CD14-positive monocyte (primary cell): Measurements from ENCODE around the gene PTPRD. TPM values are rescaled to one million over a fixed set of nuclear protein-coding genes. Genes with fewer than 3 reads are reported as not detected.

Source experiments
- DNase-seq, 3 donors: peaks; one replicate each; pipeline ENCODE4 v3.0.0-alpha.2; 2011 to 2022
- H2AFZ ChIP-seq: 2 replicates; pipeline ENCODE4 v1.6.0; 2012; ENCODE audit warnings: mild to moderate bottlenecking, low read depth, low read length, inconsistent platforms; ENCODE audit not compliant: insufficient read depth, poor library complexity, severe bottlenecking
- H3K27ac ChIP-seq, 2 donors: 1 replicate in 1 of 2; 2 replicates in 1 of 2; pipeline ENCODE4 v1.5.1; 2012 to 2013; ENCODE audit warnings: low read length in 2 of 2, control low read depth in 1 of 2, inconsistent platforms in 1 of 2, low read depth in 1 of 2, mild to moderate bottlenecking in 1 of 2
- H3K27me3 ChIP-seq, 2 donors: one replicate each; pipeline versions ENCODE4 v1.6.0 to v1.6.1; 2011 to 2013; ENCODE audit warnings: low read length in 2 of 2; ENCODE audit not compliant: control insufficient read depth in 2 of 2, insufficient read depth in 2 of 2
- H3K36me3 ChIP-seq, 2 donors: replicated peaks in 1 of 2; 1 replicate in 1 of 2; 2 replicates in 1 of 2; pipeline versions ENCODE4 v1.5.1 to v1.6.1; 2012 to 2013; ENCODE audit warnings: low read length in 2 of 2, control low read depth in 1 of 2, inconsistent platforms in 1 of 2, mild to moderate bottlenecking in 1 of 2; ENCODE audit not compliant: insufficient read depth in 2 of 2, control insufficient read depth in 1 of 2
- H3K4me1 ChIP-seq, 2 donors: 1 replicate in 1 of 2; 2 replicates in 1 of 2; pipeline versions ENCODE4 v1.5.1 to v1.6.1; 2012 to 2013; ENCODE audit warnings: low read length in 2 of 2, control low read depth in 1 of 2, inconsistent platforms in 1 of 2, mild to moderate bottlenecking in 1 of 2, moderate library complexity in 1 of 2; ENCODE audit not compliant: insufficient read depth in 2 of 2, control insufficient read depth in 1 of 2
- H3K4me2 ChIP-seq: replicated peaks from 2 replicates; pipeline ENCODE3; 2012; ENCODE audit warnings: low read length, moderate library complexity, mild to moderate bottlenecking; ENCODE audit not compliant: poor library complexity, severe bottlenecking; ENCODE audit errors: extremely low read depth
- H3K4me3 ChIP-seq, 3 experiments: fragments of 200-600 bp in 1 of 3; sonication (generic) in 1 of 3; replicated peaks in 1 of 3; 1 replicate in 2 of 3; 2 replicates in 1 of 3; pipeline ENCODE4 v1.5.1; 2011 to 2013; ENCODE audit warnings: low read length in 3 of 3, mild to moderate bottlenecking in 3 of 3, control low read depth in 2 of 3, low read depth in 2 of 3, inconsistent platforms in 1 of 3, moderate library complexity in 1 of 3
- H3K79me2 ChIP-seq: 2 replicates; pipeline ENCODE4 v1.6.0; 2012; ENCODE audit warnings: mild to moderate bottlenecking, control low read depth, inconsistent platforms, low read length, moderate library complexity; ENCODE audit not compliant: insufficient read depth
- H3K9ac ChIP-seq: 2 replicates; pipeline ENCODE4 v1.6.0; 2017; ENCODE audit warnings: low read length, mild to moderate bottlenecking; ENCODE audit not compliant: insufficient read depth, poor library complexity, severe bottlenecking
- H3K9me3 ChIP-seq, 2 donors: replicated peaks in 1 of 2; 1 replicate in 1 of 2; 2 replicates in 1 of 2; pipeline versions ENCODE4 v1.5.1 to v1.6.1; 2012 to 2013; ENCODE audit warnings: low read length in 2 of 2, control low read depth in 1 of 2; ENCODE audit not compliant: control insufficient read depth in 1 of 2, insufficient read depth in 1 of 2
- H4K20me1 ChIP-seq: 2 replicates; pipeline ENCODE4 v1.6.0; 2012; ENCODE audit warnings: mild to moderate bottlenecking, low read length, control low read depth, moderate library complexity; ENCODE audit not compliant: insufficient read depth
- H3K27ac Mint-ChIP-seq, 7 donors: one replicate each; pipeline ENCODE4 v1.8.0; 2020; ENCODE audit warnings: mild to moderate bottlenecking in 7 of 7, mixed read lengths in 7 of 7, moderate library complexity in 6 of 7, inconsistent platforms in 2 of 7
- H3K27me3 Mint-ChIP-seq, 3 donors: one replicate each; pipeline ENCODE4 v1.8.0; 2021 to 2022; ENCODE audit warnings: low read depth in 3 of 3, mild to moderate bottlenecking in 3 of 3, mixed read lengths in 3 of 3, moderate library complexity in 3 of 3, inconsistent platforms in 1 of 3
- H3K36me3 Mint-ChIP-seq, 2 donors: one replicate each; pipeline ENCODE4 v1.8.0; 2020; ENCODE audit warnings: mixed read lengths in 2 of 2, inconsistent platforms in 1 of 2, mild to moderate bottlenecking in 1 of 2
- H3K4me1 Mint-ChIP-seq: one replicate; pipeline ENCODE4 v1.8.0; 2020; ENCODE audit warnings: mild to moderate bottlenecking, mixed read lengths
- H3K4me3 Mint-ChIP-seq, 2 donors: one replicate each; pipeline ENCODE4 v1.8.0; 2020; ENCODE audit warnings: mild to moderate bottlenecking in 2 of 2, mixed read lengths in 2 of 2, moderate library complexity in 1 of 2
- H3K9me3 Mint-ChIP-seq, 7 donors: one replicate each; pipeline ENCODE4 v1.8.0; 2020 to 2022; ENCODE audit warnings: mixed read lengths in 7 of 7, mild to moderate bottlenecking in 6 of 7, moderate library complexity in 6 of 7, inconsistent platforms in 2 of 7
- WGBS: methylation state at CpG from one replicate; pipeline ENCODE4 v1.1.5; 2013; ENCODE audit warnings: missing lambda C conversion rate; ENCODE audit not compliant: insufficient coverage; 5-methylcytosine and 5-hydroxymethylcytosine counted together
- intact Hi-C, 2 donors: fragments of 100-400 bp; cut with micrococcal nuclease; formaldehyde crosslinking; loops; one replicate each; pipeline versions ENCODE4 v1.15.0 to v1.15.1; 2023
- polyA plus RNA-seq, 3 donors: library from polyadenylated mRNA; depleted of rRNA in 1 of 3; unstranded in 2 of 3; stranded (reverse) in 1 of 3; fragments of 300-500 nt in 2 of 3; fragments of >200 nt in 1 of 3; fragmentation: Illumina TruSeq in 2 of 3; gene quantifications; 1 replicate in 2 of 3; 2 replicates in 1 of 3; pipeline ENCODE4 v1.2.3, GENCODE V29; 2012 to 2021
- TF ChIP-seq, protein P1 (sequence below): fragments of 200-600 bp; IDR thresholded peaks from one replicate; pipeline ENCODE4 v1.8.0; 2022; ENCODE audit warnings: antibody characterized with exemption, mild to moderate bottlenecking

PTPRD gene
- polyA plus RNA-seq, 3 donors: not detected

- DNase-seq: no peak
- Histone ChIP-seq H3K27me3 (no peaks in the 10 kb centered on the region), H3K36me3 (no peaks in the 10 kb centered on the region), H3K27ac (no peak overlapping the region), H3K9ac (no peak overlapping the region), H3K4me3 (no peak overlapping the region), H3K4me1 (no peaks in the 10 kb centered on the region), H2AFZ (no peak overlapping the region), H3K9me3 (peaks cover 0 to 7% of the 10 kb centered on the region in 2 donors), H3K79me2 (no peaks in the 10 kb centered on the region), H3K4me2 (no peak overlapping the region), H4K20me1 (no peaks in the 10 kb centered on the region)
- H3K27me3 Mint-ChIP-seq: peaks cover 0 to 1% (median 0%) of the 10 kb centered on the region in 3 donors
- H3K4me3 Mint-ChIP-seq: no peak overlapping the region
- WGBS: no CpG with 5 or more reads among the region's 2 CpGs
- H3K9me3 Mint-ChIP-seq: peaks cover 0 to 11% (median 6%) of the 10 kb centered on the region in 7 donors
- TF ChIP-seq, protein P1, sequence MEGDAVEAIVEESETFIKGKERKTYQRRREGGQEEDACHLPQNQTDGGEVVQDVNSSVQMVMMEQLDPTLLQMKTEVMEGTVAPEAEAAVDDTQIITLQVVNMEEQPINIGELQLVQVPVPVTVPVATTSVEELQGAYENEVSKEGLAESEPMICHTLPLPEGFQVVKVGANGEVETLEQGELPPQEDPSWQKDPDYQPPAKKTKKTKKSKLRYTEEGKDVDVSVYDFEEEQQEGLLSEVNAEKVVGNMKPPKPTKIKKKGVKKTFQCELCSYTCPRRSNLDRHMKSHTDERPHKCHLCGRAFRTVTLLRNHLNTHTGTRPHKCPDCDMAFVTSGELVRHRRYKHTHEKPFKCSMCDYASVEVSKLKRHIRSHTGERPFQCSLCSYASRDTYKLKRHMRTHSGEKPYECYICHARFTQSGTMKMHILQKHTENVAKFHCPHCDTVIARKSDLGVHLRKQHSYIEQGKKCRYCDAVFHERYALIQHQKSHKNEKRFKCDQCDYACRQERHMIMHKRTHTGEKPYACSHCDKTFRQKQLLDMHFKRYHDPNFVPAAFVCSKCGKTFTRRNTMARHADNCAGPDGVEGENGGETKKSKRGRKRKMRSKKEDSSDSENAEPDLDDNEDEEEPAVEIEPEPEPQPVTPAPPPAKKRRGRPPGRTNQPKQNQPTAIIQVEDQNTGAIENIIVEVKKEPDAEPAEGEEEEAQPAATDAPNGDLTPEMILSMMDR: no peak
- H3K4me1 Mint-ChIP-seq: no peaks in the 10 kb centered on the region
- intact Hi-C loops: no loop called here
- H3K27ac Mint-ChIP-seq: no peak overlapping the region
- H3K36me3 Mint-ChIP-seq: no peaks in the 10 kb centered on the region
Measured at GRCh38 chr9:8715788-8716187, 1897.0 kb downstream of the PTPRD start.

DNA sequence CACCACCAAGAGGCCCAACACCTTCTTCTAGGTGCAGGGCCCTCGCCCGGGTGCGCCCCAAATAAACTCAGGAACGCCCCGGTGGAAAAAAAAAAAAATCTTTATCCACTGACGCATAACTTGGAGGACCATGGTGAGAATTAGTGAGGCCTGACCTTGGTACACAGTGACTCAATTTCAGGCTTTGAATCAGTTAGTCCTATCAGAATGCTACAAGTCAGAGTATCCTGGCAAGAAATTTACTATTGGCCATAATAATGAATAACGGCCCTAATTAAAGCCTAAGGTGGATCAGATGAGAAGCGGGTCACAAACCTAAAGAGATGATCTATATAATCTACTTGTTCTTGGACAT, 1899.0 kb downstream of the PTPRD start:
- H3K27me3 Mint-ChIP-seq: peaks cover 0 to 1% (median 0%) of the 10 kb centered on the region in 3 donors
- TF ChIP-seq, protein P1: no peak

More for the DNA sequence above, 1899.0 kb downstream of the PTPRD start:
- no peaks in the 10 kb centered on the region for H3K36me3 Mint-ChIP-seq
- Histone ChIP-seq H3K27ac (no peak overlapping the region), H3K9me3 (peaks cover 0 to 7% of the 10 kb centered on the region in 2 donors), H3K4me3 (no peak overlapping the region), H3K79me2 (no peaks in the 10 kb centered on the region), H4K20me1 (no peaks in the 10 kb centered on the region), H3K36me3 (no peaks in the 10 kb centered on the region), H2AFZ (no peak overlapping the region), H3K27me3 (no peaks in the 10 kb centered on the region), H3K4me2 (no peak overlapping the region), H3K4me1 (no peaks in the 10 kb centered on the region), H3K9ac (no peak overlapping the region)
- H3K4me3 Mint-ChIP-seq: no peak overlapping the region
- no peaks in the 10 kb centered on the region for H3K4me1 Mint-ChIP-seq
- DNase-seq: no peak
- no peak overlapping the region for H3K27ac Mint-ChIP-seq
- whole genome bisulfite sequencing: 90% methylated on average over 2 of the region's 8 CpGs
- intact Hi-C loops: no loop called here
- H3K9me3 Mint-ChIP-seq: peaks cover 0 to 11% (median 6%) of the 10 kb centered on the region in 7 donors
